HepG2 (cell line): ENCODE results near the gene MSMB. TPM values are rescaled to one million over a fixed set of nuclear protein-coding genes. Genes with fewer than 3 reads are reported as not detected.

Source experiments
- CREB1 ChIP-seq, 2 experiments: fragments of 450-650 bp in 1 of 2; IDR thresholded peaks; 2 replicates each; pipeline ENCODE4 v1.6.1; 2016 to 2017; ENCODE audit warnings: control low read depth in 1 of 2, mild to moderate bottlenecking in 1 of 2, missing compliant biosample characterization in 1 of 2, missing genetic modification characterization in 1 of 2
- FOXO1 ChIP-seq: sonication (generic); formaldehyde crosslinking; IDR thresholded peaks from 2 replicates; pipeline ENCODE4 v1.4.0; 2020; ENCODE audit warnings: missing genetic modification reagents
- FOXP4 ChIP-seq: sonication (generic); formaldehyde crosslinking; IDR thresholded peaks from 2 replicates; pipeline ENCODE4 v1.4.0; 2020; ENCODE audit warnings: missing genetic modification reagents
- GTF2F1 ChIP-seq: fragments of 150-350 bp; IDR thresholded peaks from 2 replicates; pipeline ENCODE4 v1.6.1; 2014; ENCODE audit warnings: low read length
- KDM2A ChIP-seq: sonication (generic); formaldehyde crosslinking; IDR thresholded peaks from 2 replicates; pipeline ENCODE4 v1.4.0; 2020; ENCODE audit warnings: low read depth, missing genetic modification reagents, borderline replicate concordance
- KDM5B ChIP-seq: sonication (generic); formaldehyde crosslinking; IDR thresholded peaks from 2 replicates; pipeline ENCODE4 v1.4.0; 2020; ENCODE audit warnings: missing genetic modification reagents, mild to moderate bottlenecking, borderline replicate concordance
- NPAS2 ChIP-seq: sonication (generic); formaldehyde crosslinking; IDR thresholded peaks from 2 replicates; pipeline ENCODE4 v1.8.0; 2022; ENCODE audit warnings: mild to moderate bottlenecking, missing genetic modification reagents, borderline replicate concordance
- NR2F1 ChIP-seq, 2 experiments: fragments of 450-650 bp in 1 of 2; formaldehyde crosslinking in 1 of 2; IDR thresholded peaks; 2 replicates each; pipeline versions ENCODE4 v1.5.0 to v1.6.1; 2016 to 2020; ENCODE audit warnings: mild to moderate bottlenecking in 1 of 2, missing compliant biosample characterization in 1 of 2, missing genetic modification reagents in 1 of 2, moderate library complexity in 1 of 2
- PAF1 ChIP-seq: IDR thresholded peaks from 2 replicates; pipeline ENCODE4 v1.6.1; 2016; ENCODE audit warnings: missing genetic modification reagents, missing compliant biosample characterization
- POLR2AphosphoS5 ChIP-seq: IDR thresholded peaks from 2 replicates; pipeline ENCODE4 v1.6.1; 2012; ENCODE audit warnings: low read depth, low read length
- PRDM15 ChIP-seq: sonication (generic); formaldehyde crosslinking; IDR thresholded peaks from 2 replicates; pipeline ENCODE4 v1.4.0; 2020; ENCODE audit warnings: missing genetic modification reagents
- SYNCRIP ChIP-seq: fragments of 200-400 bp; formaldehyde crosslinking; IDR thresholded peaks from 2 replicates; pipeline ENCODE4 v1.6.1; 2018; ENCODE audit warnings: mild to moderate bottlenecking, low read depth, low read length; ENCODE audit not compliant: insufficient read depth
- ZBTB20 ChIP-seq: sonication (generic); formaldehyde crosslinking; IDR thresholded peaks from 2 replicates; pipeline ENCODE4 v1.8.1; 2023; ENCODE audit warnings: missing genetic modification reagents, low read depth, mild to moderate bottlenecking, borderline replicate concordance
- ZBTB4 ChIP-seq: sonication (generic); formaldehyde crosslinking; IDR thresholded peaks from 2 replicates; pipeline ENCODE4 v1.4.0; 2020; ENCODE audit warnings: missing genetic modification reagents, mild to moderate bottlenecking, borderline replicate concordance
- ZC3H13 ChIP-seq: sonication (generic); formaldehyde crosslinking; IDR thresholded peaks from 2 replicates; pipeline ENCODE4 v1.8.1; 2023; ENCODE audit warnings: mild to moderate bottlenecking, missing genetic modification reagents, moderate library complexity
- ZFAT ChIP-seq: sonication (generic); formaldehyde crosslinking; conservative IDR thresholded peaks from 2 replicates; pipeline ENCODE4 v1.8.1; 2023; ENCODE audit warnings: missing genetic modification reagents, inconsistent platforms
- ZNF180 ChIP-seq: sonication (generic); formaldehyde crosslinking; IDR thresholded peaks from 2 replicates; pipeline ENCODE4 v1.4.0; 2020; ENCODE audit warnings: low read depth, missing genetic modification reagents, borderline replicate concordance
- ZNF552 ChIP-seq: sonication (generic); formaldehyde crosslinking; IDR thresholded peaks from 2 replicates; pipeline ENCODE4 v1.9.0; 2022; ENCODE audit warnings: missing genetic modification reagents, mild to moderate bottlenecking, borderline replicate concordance
- ZNF556 ChIP-seq: sonication (generic); formaldehyde crosslinking; IDR thresholded peaks from 2 replicates; pipeline ENCODE4 v1.4.0; 2020; ENCODE audit warnings: mild to moderate bottlenecking, missing genetic modification reagents, borderline replicate concordance
- ZNF564 ChIP-seq: sonication (generic); formaldehyde crosslinking; IDR thresholded peaks from 2 replicates; pipeline ENCODE4 v1.8.1; 2023; ENCODE audit warnings: mild to moderate bottlenecking, missing genetic modification reagents
- polyA plus RNA-seq, 8 experiments: library from polyadenylated mRNA; depleted of rRNA in 3 of 8; stranded (reverse) in 7 of 8; unstranded in 1 of 8; fragments of >200 nt; fragmentation: Illumina TruSeq in 4 of 8; extraction: Trizol in 4 of 8; gene quantifications; 2 replicates each; pipeline versions ENCODE4 v1.2.1 to v1.2.3, GENCODE V29; 2011 to 2016; ENCODE audit warnings: low read depth in 4 of 8, missing spikeins in 1 of 8, mixed read lengths in 1 of 8; ENCODE audit not compliant: insufficient read depth in 1 of 8
- total RNA-seq, 5 experiments: library from RNA; depleted of rRNA; stranded (reverse); fragments of >200 nt; fragmentation: Illumina TruSeq; extraction: Trizol; gene quantifications; 2 replicates each; pipeline ENCODE4 v1.2.3, GENCODE V29; 2016; ENCODE audit warnings: low read depth in 1 of 5

Gene MSMB
- total and polyA plus RNA-seq, 2 of the 13 experiments (the other 11 are each of a cell fraction or from before 2014, with no cell fraction given): 0.84 TPM; not detected in 1

- TF ChIP-seq PRDM15 (CRISPR knock-in tag) (no peak; the same call in 1 of the 2 replicates), KDM5B (CRISPR knock-in tag) (peak; percentile 74; the same call in 1 of the 2 replicates), ZNF180 (CRISPR knock-in tag) (no peak), SYNCRIP (no peak), FOXP4 (CRISPR knock-in tag) (peak; percentile 80), ZBTB4 (peak; percentile 83; the same call in 1 of the 2 replicates), ZFAT (no peak), PAF1 (CRISPR knock-in tag) (peak; percentile 84), ZBTB20 (CRISPR knock-in tag) (peak; percentile 97), CREB1 (IDR thresholded peaks at IDR 0.05) (peak; percentile 68), CREB1 (CRISPR knock-in tag; IDR thresholded peaks at IDR 0.05) (peak; percentile 24; the same call in 1 of the 2 replicates), NPAS2 (no peak), ZNF552 (CRISPR knock-in tag) (no peak), FOXO1 (CRISPR knock-in tag) (peak; percentile 77), KDM2A (CRISPR knock-in tag) (peak; percentile 93), NR2F1 (CRISPR knock-in tag; IDR thresholded peaks at IDR 0.05) (peak; percentile 71 to 73), ZNF556 (CRISPR knock-in tag) (no peak), ZC3H13 (peak; percentile 74; the same call in 1 of the 2 replicates), GTF2F1 (no peak), ZNF564 (peak; percentile 78; the same call in 1 of the 2 replicates), POLR2AphosphoS5 (peak; percentile 93)
Measured at GRCh38 chr10:46022978-46023702, 22.9 kb downstream of the MSMB start (continued).
